ENCODE data around the gene PTK7. TPM values are rescaled to one million over a fixed set of nuclear protein-coding genes. Genes with fewer than 3 reads are reported as not detected.

Gene PTK7
- total RNA-seq, 1 donor from 2014 or later = 196 TPM

GRCh38 chr6:43204271-43205105 is 128.4 kb downstream of the PTK7 start:
- DNase-seq (ENCODE audit: low spot score) = no peak

- DNase-seq (ENCODE audit: low spot score) = no peak
These were observed 129.7 kb downstream of the PTK7 start for GRCh38 chr6:43205849-43206248.

- DNase-seq (ENCODE audit: low spot score) = no peak
These were observed 131.2 kb downstream of the PTK7 start for GRCh38 chr6:43207286-43207685.

Other genes starting within 250 kb of the PTK7 start
- gene RPL7L1, start 196.7 kb upstream of the PTK7 start, total RNA-seq (ENCODE audit: insufficient read depth, low replicate concordance) = 77.3 TPM
- gene PTCRA, start 160.3 kb upstream of the PTK7 start, total RNA-seq (ENCODE audit: insufficient read depth, low replicate concordance) = 2.6 TPM
- 14.4 TPM for gene CNPY3, start 146.8 kb upstream of the PTK7 start, total RNA-seq (ENCODE audit: insufficient read depth, low replicate concordance)
- not detected for gene GNMT, start 115.6 kb upstream of the PTK7 start, total RNA-seq (ENCODE audit: insufficient read depth, low replicate concordance)
- 9.4 TPM for gene PEX6, start 97.1 kb upstream of the PTK7 start, total RNA-seq (ENCODE audit: insufficient read depth, low replicate concordance)
- 26.7 TPM for gene PPP2R5D, start 91.7 kb upstream of the PTK7 start, total RNA-seq (ENCODE audit: insufficient read depth, low replicate concordance)
- 56.1 TPM for gene MEA1, start 62.4 kb upstream of the PTK7 start, total RNA-seq (ENCODE audit: insufficient read depth, low replicate concordance)
- gene KLHDC3, start 62.1 kb upstream of the PTK7 start, total RNA-seq (ENCODE audit: insufficient read depth, low replicate concordance) = 135 TPM
- gene RRP36, start 54.7 kb upstream of the PTK7 start, total RNA-seq (ENCODE audit: insufficient read depth, low replicate concordance) = 26.2 TPM
- 27.0 TPM for gene CUL7, start 22.5 kb upstream of the PTK7 start, total RNA-seq (ENCODE audit: insufficient read depth, low replicate concordance)
- gene MRPL2, start 16.9 kb upstream of the PTK7 start, total RNA-seq (ENCODE audit: insufficient read depth, low replicate concordance) = 12.8 TPM
- 14.4 TPM for gene KLC4, start 16.7 kb upstream of the PTK7 start, total RNA-seq (ENCODE audit: insufficient read depth, low replicate concordance)
- 34.2 TPM for gene SRF, start 95.0 kb downstream of the PTK7 start, total RNA-seq (ENCODE audit: insufficient read depth, low replicate concordance)
- gene CUL9, start 105.9 kb downstream of the PTK7 start, total RNA-seq (ENCODE audit: insufficient read depth, low replicate concordance) = 15.2 TPM
- 20.9 TPM for gene DNPH1, start 153.2 kb downstream of the PTK7 start, total RNA-seq (ENCODE audit: insufficient read depth, low replicate concordance)
- gene TTBK1, start 167.2 kb downstream of the PTK7 start, total RNA-seq (ENCODE audit: insufficient read depth, low replicate concordance) = 0.48 TPM
- not detected for gene SLC22A7, start 221.9 kb downstream of the PTK7 start, total RNA-seq (ENCODE audit: insufficient read depth, low replicate concordance)
- gene CRIP3, start 232.5 kb downstream of the PTK7 start, total RNA-seq (ENCODE audit: insufficient read depth, low replicate concordance) = 5.5 TPM